ENCODE measurements around the gene FASTKD1.

The FASTKD1 gene

DNA sequence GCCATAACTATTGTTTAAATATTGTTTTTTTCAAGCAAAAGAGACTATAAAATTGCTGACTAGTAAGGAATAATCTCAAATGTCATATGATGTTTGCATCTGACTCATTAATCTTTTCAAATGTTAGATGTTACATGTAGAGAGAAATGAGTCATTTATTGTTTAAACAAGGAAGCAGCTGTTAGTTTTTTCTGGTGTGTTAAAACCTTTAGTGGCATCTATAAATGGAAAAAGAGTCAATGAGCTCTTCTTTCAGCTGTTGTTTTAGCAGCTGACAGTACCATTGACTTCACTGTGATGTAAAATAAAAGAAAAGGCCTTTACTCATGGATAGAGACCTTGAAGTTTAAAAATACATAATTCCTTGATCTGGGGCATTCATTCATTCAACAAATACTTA, 66.0 kb downstream of the FASTKD1 start:
- DNase-seq (ENCODE audit: low spot score) = no peak

DNA sequence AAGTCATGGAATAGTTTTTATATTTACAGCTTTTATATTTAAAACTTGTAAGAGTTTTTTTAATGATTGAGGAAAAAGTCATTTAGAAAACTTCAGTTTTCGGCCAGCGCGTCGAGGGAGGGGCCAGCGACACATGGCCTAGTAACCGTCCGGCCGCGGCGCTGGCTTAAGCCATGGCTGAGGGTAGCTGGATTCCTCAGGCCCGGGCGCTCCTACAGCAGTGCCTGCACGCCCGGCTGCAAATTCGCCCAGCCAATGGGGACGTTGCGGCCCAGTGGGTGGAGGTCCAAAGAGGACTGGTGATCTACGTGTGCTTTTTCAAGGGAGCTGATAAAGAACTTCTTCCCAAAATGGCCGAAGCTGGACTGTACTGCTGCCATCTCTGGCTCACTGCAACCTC, 69.0 kb downstream of the FASTKD1 start:
- no peak for DNase-seq (ENCODE audit: low spot score)

DNA sequence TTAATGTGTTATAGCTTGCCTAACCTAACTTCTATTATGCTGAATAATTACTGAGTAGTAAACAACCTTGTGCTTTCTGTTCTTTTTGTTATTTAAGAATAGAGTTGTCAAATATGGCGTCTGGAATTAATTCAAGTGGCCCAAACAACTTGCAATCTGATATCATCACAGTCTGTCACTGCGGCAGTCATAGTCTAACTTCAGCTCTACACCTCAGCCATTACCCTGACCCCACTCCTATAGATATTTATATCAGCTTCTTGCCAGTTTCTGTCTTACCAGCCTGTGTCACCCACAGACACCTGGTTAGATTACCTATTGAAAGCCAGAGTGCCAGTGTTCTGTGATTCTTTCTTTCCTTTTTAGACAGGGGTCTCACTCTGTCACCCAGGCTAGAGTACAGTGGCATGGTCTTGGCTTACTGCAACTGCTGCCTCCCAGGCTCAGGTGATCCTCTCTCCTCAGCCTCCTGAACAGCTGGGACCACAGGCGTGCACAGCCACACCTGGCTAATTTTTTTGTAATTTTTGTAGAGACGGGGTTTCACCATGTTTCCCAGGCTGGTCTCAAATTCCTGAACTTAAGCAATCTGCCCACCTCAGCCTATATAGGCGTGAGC, 78.2 kb downstream of the FASTKD1 start:
- DNase-seq (ENCODE audit: low spot score) = no peak

DNA sequence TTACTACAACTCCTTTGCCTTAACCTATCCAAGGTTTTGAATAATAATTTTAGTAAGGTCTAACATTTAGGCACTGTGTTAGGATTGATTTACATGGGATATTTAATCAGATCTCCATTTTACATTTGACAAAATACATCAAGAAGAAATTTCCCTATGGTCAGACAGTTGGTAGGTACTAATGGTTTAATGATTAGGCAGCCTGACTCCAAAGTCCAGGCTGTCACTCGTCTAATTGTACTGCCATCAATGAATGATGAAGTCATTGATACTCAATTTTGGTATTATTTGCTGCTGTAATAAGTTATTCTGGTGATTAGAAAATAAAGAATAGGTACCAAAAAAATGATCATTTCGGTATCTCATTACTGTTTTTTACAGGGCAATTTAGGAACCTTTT, 80.3 kb downstream of the FASTKD1 start:
- DNase-seq (ENCODE audit: low spot score) = no peak

DNA sequence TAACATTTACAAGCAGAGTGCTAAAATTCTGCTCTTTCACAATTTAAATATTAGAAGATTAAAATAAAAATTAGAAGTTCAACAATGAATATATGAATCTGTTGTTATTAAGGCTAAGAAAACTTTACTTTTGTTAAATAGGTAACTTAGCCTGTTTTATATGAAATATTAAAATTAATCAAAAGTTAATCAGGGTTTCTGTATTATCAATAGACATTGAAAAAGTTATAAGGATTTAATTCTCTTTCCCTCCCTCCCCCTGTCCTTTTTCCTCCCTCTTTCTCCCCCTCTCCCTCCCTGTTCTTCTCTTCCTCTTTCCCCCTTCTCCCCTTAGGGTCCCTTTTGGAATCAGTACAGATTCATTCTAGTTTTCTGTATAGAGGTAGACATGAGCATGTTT, 82.3 kb downstream of the FASTKD1 start:
- no peak for DNase-seq (ENCODE audit: low spot score)

DNA sequence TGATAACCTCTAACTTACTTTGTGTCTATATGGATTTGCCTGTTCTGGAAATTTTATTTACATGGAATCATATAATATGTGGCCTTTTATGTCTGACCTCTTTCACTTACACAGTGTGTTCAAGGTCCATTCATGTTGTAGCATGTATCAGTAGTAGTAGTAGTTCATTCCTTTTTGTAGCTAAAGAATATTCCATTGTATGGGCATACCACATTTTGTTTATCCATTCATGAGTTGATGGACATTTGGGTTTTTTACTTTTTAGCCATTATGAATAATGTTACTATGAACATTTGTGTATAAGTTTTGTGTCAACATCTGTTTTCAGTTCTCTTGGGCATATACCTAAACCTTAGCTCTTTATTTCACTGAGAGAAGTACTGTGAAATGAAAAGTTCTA, 82.8 kb downstream of the FASTKD1 start:
- no peak for DNase-seq (ENCODE audit: low spot score)

DNA sequence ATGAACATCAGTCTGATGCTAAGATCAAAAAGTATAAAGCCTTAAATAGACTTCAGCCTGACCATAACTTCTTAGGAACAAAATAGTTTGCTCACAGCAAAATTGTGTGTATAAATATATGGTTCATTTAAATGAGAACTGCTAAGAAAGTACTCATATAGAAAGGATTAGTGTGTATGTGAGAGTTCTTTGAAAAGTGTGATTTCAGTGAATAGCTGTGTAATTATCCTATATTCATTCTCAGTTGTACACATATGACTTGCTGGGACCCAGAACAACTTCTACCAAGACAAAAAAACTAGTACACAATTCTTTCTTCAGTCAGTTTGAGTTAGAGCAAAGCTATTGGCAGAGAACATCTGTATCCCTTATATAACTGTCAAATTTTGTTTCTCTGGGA, 87.2 kb downstream of the FASTKD1 start:
- DNase-seq (ENCODE audit: low spot score) = no peak

DNA sequence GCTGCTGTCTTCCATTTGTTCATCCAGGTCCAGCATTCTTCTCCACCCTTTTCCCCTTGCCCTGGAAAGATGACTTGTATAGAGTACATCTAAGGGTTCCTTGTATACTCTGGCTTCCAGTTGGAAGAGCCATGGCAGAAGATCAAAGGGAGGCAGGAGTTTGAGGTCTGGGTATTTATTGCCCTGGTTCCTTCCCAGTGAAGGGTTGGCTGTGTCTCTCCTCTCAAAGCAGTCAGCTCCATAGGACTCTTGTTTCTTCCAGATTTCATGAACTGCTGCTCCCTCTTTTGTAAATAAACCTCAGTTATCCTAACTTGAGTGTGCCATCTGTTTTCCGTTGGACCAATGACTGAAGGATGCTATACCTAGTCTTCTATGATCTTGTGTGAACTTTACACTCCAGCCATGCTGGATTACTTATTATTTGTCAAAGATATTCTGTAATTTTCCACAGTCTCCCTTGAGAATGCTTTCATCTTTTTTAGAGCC, 88.0 kb downstream of the FASTKD1 start:
- DNase-seq (ENCODE audit: low spot score) = no peak

DNA sequence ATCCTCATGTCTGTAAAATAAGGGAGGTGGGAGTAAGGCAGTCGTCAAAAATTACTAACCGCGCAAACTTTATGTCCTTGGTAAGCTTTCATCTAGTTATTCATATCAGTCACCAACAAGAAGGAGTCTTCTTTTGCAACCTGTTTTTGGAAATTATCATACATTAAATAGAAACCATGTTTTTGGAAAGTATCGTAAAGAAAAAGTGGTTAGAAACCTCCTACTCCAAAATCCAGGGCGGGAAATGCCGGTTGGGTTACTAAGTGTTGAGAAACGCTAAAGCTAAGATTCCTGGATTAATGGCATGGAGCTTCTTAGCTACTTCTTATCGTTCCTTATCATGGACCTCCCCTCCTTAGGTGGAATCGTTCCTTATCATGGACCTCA, 93.6 kb downstream of the FASTKD1 start:
- DNase-seq (ENCODE audit: low spot score) = no peak
